GM21390 (cell line): ENCODE measurements around the gene NONO.
"Not testable (repeated sequence)": the region's sequence is repeated elsewhere in the genome, so short reads cannot be mapped to it uniquely, and the experiment has no call there.

Source experiments
- ATAC-seq: cut with Tn5 transposase; IDR thresholded peaks from one replicate; pipeline ENCODE4 v1.9.1; 2021; ENCODE audit not compliant: unreplicated experiment

NONO gene

DNA sequence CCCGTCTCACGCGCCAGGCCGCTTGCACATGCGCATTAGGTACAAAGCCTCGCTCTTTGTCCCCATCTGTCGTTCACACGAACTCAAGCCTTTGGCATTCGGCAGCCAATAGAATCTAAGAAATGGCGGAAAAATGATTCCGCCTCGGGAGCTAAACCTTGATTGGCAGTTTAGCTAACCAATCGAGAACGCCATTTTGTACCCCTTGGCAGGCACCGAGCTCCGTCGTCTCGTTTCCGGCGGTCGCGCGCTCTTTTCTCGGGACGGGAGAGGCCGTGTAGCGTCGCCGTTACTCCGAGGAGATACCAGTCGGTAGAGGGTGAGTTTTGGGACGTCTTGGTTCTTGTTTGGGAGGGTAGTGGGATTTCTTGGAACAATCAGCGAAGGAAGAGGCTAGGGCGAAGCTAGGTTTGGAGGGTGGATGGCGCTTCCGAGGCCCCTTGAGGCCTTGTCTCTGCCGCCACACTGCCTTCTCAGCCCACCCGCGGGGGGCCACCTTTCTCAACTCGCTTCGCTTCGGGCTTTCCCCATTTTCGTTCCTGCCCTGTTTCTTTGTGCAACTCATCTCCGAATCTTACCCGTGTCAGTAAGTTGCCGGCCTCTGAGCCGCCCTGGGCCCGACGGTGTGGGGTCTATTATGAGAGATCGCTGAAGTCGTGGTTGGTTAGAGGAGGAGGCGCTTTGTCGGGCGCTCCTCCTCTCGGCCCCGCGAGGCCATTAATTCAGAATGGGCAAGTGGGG lies at the start of gene NONO:
Gene NONO (plus strand): TSS at position 233 of the 741 bp plus-strand sequence. CDS start 7,003 bp downstream, outside the sequence.
- ATAC-seq: peak; percentile 83

GRCh38 chrX:71235482-71235881 lies 48.0 kb upstream of the NONO start:
- ATAC-seq: no peak

DNA sequence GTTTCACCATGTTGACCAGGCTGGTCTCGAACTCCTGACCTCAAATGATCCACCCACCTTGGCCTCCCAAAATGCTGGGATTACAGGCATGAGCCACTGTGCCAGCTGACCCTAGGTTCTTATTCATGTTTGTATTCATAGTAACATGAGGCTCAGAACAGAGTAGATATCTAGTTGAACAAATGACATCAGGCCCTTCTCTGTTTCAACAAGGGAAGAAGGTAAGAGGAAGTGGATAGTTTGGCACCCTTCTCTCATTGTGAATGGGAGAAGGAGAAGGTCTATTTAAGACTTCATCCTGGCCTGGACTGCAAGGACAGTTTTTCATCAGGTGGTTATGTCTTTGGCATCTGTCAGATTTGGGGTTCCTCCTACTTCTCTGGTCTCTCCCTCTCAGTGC lies 46.6 kb upstream of the NONO start:
- no peak for ATAC-seq

DNA sequence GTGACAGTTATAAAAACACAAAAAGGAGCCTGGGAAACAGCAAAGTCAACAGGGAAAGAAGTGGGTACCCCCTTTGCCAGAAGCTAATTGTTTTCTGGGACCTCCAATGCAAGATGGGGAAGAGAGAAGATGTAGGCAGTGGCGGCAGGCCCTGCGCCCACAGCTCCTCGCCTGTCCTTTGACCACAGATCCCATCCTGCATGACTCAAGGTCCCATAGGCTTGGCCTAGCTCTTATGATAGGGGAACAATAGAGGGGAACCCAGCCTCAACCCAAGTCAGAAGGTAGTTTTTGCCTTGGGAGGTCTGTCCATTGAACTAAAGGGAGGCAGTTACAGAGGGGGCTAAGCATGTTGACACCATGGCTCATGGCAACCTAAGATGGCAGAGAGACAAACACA lies 43.7 kb upstream of the NONO start:
- ATAC-seq: no peak

- ATAC-seq: no peak
These were observed 42.1 kb upstream of the NONO start for GRCh38 chrX:71241301-71241700.

DNA sequence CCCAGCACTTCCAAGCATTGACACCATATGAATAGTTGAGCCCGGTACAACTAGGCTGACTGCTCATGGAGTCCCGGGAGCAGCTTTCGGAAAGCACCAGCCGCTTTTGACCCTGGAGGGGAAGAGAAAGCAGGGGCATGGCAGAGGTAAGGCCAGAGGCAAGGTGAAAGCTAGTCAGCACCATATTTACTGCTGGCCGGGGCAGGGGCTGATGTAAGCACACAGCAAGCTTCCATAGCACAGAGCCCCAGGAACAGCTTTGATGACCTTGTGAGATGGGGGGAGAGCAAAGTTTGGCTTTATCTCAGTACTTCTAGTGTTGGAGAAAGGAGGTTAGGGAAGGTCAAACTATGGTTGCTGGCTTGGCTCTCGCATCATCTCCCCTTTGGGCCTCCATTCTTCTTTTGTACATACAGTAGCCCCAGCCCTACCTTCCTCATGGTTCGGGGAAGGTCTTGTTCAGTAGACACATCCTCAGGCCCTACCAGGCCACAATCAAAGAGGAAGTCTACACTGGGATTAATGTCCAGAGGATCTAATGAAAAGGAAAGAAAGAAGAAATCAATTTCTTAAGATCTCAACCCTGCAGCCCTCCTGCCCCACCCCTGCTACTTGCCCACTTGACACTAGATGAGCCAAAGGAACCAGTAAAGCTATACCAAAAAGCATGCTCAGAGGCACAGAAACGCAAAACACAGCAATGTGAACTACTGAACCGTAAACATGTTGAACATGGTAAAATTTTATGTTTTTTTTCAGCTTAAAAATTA lies 38.9 kb upstream of the NONO start:
- no peak for ATAC-seq

- no peak for ATAC-seq
These were observed 38.3 kb upstream of the NONO start for GRCh38 chrX:71245159-71245558.

DNA sequence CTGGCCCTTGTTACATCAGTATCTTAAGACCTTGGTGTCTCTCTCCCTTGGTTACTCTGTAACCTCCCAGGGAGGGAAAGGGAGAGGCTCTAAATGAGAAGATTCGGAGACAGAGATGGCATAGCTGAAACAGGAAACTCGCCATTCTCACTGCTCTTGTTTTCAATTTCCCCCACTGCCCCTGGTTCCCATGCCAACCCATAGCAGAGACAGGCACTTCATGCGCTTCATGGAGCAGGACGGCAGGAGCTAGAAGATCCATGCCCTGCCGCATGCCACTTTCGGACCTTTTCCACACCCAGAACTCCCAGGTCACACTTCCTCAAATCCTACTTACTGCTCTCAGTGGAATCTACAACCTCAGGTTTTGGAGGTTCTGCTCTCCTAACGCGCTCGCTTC lies 32.6 kb upstream of the NONO start:
- no peak for ATAC-seq

- no peak for ATAC-seq
These were observed 31.9 kb upstream of the NONO start for GRCh38 chrX:71251466-71251973.

DNA sequence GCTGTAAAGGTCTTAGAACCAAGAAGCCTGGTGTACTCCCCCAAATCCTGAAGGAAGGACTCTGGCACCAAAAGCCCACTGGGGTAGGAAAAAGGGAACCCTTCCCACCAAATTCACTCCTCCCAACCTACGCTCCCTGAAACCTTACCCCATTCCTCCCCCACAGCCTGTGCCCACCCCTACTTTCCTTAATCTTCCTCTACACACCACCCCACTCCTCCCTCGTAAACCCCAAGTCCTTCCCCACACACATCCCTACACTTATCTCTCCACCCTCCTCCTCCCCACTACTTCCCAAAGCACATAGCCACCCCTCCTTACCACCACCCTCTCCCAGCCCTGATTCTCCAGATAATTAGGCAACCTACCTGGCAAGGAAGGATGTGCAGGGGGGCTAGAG lies 31.2 kb upstream of the NONO start:
- ATAC-seq: no peak

DNA sequence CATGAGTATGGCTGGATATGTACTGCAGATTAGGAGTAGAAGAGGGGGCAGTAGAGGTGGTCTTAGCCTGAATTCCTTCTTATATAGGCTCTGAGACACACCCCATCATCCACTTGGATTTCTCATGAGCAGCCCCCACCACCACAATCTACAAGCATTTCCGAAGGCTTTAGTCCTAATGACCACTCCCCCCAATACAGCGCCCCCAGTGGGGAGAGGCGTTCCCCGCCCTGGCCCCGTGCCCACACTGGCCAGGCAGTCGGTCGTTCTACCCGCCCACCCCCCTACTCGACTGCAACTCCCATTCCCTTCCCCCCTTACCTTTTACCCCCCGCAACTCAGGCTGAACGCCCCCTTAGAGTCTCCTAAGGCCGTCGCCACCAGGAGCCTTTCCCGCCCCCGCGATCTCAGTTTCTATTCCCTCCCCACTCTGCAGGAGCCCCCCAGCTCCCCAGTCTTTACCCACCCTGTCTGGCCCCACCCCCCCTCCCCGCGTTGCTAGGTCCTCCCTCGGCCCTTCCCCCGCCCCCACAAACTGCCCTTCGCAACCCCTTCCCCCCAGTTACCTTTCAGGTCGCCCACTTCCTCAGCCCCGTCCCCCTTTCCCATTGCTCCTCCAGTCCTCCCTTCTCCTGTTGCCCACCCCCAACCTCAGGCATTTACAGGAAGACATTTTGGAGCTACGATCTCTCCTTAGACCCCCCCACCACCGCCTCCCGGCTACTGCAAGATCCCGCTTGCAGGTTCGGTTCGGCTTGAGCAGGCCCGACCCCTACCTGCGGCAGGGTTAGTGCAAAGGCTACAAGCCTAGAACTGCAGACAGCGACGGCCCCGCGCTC lies 30.0 kb upstream of the NONO start:
- no peak for ATAC-seq

DNA sequence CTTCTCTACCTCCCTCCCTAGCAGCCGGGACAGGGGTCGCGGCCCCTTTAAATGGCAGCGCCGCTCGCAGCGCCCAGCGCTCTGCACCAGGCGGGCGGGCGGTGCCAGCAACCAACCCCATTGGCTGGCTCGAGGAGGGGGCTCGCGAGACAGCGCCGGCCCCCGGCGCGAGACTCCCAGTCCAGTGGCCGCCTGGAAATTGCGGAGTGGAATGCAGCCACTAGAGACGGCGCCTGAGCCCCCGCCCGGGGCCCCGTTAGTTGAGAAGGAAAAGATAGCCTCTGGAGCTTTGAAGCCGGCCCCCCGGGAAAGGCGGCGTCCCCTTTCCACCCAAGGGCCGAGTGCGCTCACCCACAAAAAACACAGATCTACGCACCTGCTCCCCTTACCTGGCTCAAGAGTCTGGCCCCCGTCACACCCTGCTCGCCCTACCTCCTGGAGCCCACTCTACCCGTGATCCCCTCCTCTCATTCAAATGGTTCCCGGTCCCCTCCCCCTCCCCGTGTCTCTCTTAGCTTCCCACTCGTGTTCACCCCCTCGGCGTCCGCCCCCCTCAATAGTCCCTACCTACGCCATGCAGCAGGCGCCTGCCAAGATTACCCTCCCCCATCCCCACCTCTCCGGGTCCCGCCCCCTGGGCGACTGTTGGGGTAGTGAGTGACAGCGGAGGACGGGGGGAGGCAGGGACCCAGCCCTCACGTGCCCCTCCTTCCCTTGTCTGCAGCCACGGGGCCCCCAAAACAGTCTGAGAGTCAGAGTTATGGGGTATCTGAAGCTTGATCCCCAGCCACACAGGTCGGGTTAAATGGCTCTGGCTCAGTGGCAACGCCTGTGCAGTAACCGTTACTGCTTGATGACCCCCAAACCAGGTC lies 29.1 kb upstream of the NONO start, which contains the start of gene ZMYM3:
Gene ZMYM3 (minus strand): TSS at position 49 of the 872 bp plus-strand sequence. CDS start 885 bp downstream, outside the sequence.
- peak; percentile 77 for ATAC-seq

DNA sequence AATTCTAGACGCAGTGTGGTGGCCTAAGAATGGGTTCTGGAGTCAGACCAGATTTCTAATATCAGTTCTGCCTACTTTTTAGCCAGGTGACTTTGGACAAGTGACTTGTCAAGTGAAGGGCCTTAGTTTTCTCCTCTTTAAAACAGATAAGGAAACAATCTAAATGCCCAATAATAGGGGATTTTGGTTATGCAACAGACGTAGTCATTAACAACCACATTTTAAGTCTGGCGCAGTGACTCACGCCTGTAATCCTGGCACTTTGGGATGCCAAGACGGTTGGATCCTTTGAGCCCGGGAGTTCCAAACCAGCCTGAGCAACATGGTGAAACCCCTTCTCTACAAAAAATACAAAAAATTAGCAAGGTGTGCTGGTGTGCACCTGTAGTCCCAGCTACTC lies 27.4 kb upstream of the NONO start:
- no peak for ATAC-seq

- no peak for ATAC-seq
These were observed 26.6 kb upstream of the NONO start for GRCh38 chrX:71256856-71257255.

DNA sequence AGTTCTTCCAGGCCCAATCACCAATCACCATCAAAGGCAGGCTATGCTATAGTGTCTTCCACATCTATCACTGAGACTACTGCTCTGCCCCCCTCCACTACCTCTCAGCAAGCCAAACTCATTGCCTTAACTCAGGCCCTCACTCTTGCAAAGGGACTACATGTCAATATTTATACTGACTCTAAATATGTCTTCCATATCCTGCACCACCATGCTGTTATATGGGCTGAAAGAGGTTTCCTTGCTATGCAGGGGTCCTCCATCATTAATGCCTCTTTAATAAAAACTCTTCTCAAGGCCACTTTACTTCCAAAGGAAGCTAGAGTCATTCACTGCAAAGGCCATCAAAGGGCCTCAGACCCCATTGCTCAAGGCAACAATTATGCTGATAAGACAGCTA lies 14.8 kb upstream of the NONO start:
- ATAC-seq: not testable (repeated sequence)

DNA sequence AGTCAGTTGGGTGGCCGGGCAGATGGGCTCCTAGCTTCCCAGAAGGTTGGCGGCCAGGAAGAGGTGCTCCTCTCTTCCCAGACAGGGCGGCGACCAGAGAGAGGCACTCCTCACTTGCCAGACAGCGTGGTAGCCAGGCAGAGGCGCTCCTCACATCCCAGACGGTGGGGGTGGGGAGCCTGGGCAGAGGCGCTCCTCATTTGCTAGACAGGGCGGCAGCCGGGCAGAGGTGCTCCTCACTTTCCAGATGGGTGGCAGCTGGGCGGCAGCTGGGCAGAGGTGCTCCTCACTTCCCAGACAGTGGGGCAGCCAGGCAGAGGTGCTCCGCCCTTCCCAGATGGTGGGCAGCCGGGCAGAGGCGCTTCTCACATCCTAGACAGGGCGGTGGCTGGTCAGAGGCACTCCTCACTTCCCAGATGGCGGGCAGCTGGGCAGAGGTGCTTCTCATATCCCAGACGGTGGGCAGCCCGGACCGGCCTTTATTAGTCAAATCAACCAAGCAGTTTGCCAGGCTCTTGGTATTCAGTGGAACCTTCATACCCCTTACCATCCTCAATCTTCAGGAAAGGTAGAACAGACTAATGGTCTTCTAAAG lies 13.5 kb upstream of the NONO start:
- ATAC-seq: no peak

DNA sequence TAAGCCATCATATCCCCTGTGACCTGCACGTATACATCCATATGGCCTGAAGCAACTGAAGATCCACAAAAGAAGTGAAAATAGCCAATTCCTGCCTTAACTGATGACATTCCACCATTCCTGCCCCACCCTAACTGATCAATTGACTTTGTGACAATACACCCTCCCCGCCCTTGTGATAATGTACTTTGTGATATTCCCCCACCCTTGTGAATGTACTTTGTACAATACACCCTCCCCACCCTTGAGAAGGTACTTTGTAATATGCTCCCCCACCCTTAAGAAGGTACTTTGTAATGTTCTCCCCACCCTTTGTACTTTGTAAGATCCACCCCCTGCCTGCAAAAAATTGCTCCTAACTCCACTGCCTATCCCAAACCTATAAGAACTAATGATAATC lies 11.1 kb upstream of the NONO start:
- not testable (repeated sequence) for ATAC-seq

DNA sequence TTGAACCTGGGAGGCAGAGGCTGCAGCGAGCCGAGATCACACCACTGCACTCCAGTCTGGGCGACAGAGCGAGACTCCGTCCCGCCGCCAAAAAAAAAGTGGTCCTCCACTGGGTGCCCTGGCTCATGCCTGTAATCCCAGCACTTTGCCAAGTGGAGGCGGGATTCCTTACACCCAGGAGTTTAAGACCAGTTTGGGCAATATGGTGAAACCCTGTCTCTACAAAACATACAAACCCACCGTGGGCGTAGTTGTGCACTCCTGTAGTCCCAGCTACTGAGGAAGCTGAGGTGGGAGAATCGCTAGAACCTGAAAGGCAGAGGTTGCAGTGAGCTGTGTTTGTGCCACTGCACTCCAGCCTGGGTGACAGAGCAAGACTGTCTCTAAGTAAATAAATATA lies 2.1 kb upstream of the NONO start:
- ATAC-seq: not testable (repeated sequence)

- ATAC-seq: peak; percentile 33
These were observed 677 bp upstream of the NONO start for GRCh38 chrX:71282514-71283402.
